Tibial nerve (tissue), 4 donors: ENCODE measurements around the gene PDIA5. TPM values are rescaled to one million over a fixed set of nuclear protein-coding genes. Genes with fewer than 3 reads are reported as not detected.

Experiments
- DNase-seq, 2 donors: peaks; one replicate each; pipeline ENCODE4 v3.0.0-alpha.2; 2019; ENCODE audit warnings: low spot score in 2 of 2
- H3K27ac ChIP-seq, 4 donors: fragments of 200-600 bp; sonication (generic) in 3 of 4; one replicate each; pipeline ENCODE4 v1.5.1; 2017 to 2019; ENCODE audit warnings: mild to moderate bottlenecking in 1 of 4
- H3K27me3 ChIP-seq, 2 donors: fragments of 200-600 bp; sonication (generic) in 1 of 2; one replicate each; pipeline versions ENCODE4 v1.5.1 to v1.6.0; 2017 to 2019
- H3K36me3 ChIP-seq, 3 donors: fragments of 200-600 bp; sonication (generic); one replicate each; pipeline ENCODE4 v1.5.1; 2018 to 2019
- H3K4me1 ChIP-seq, 4 donors: fragments of 200-600 bp; sonication (generic) in 3 of 4; one replicate each; pipeline ENCODE4 v1.5.1; 2017 to 2019
- H3K4me3 ChIP-seq, 4 donors: fragments of 200-600 bp; sonication (generic) in 3 of 4; one replicate each; pipeline ENCODE4 v1.5.1; 2017 to 2019; ENCODE audit warnings: mild to moderate bottlenecking in 1 of 4, moderate library complexity in 1 of 4
- H3K9me3 ChIP-seq, 4 donors: fragments of 200-600 bp; sonication (generic) in 3 of 4; one replicate each; pipeline ENCODE4 v1.5.1; 2017 to 2019
- EP300 ChIP-seq, 2 donors: sonication (generic); formaldehyde crosslinking; IDR thresholded peaks; one replicate each; pipeline ENCODE4 v1.6.1; 2017; ENCODE audit warnings: antibody characterized with exemption in 2 of 2, mild to moderate bottlenecking in 1 of 2
- POLR2A ChIP-seq, 2 donors: fragments of 450-650 bp; IDR thresholded peaks; one replicate each; pipeline ENCODE4 v1.6.1; 2017; ENCODE audit warnings: antibody characterized with exemption in 2 of 2, mild to moderate bottlenecking in 2 of 2, moderate library complexity in 2 of 2
- WGBS, 2 donors: methylation state at CpG; one replicate each; pipeline ENCODE4 v1.1.5; 2018; 5-methylcytosine and 5-hydroxymethylcytosine counted together
- total RNA-seq, 4 donors: library from RNA; depleted of rRNA; stranded (reverse); fragments of >200 nt; gene quantifications; one replicate each; pipeline ENCODE4 v1.1.0, GENCODE V29; 2016
- TF ChIP-seq, protein P1 (sequence below), 5 experiments: fragments of 200-600 bp in 3 of 5; fragments of 450-650 bp in 2 of 5; sonication (generic) in 3 of 5; IDR thresholded peaks; one replicate each; pipeline ENCODE4 v1.5.1; 2016 to 2019; ENCODE audit warnings: antibody characterized with exemption in 5 of 5, mild to moderate bottlenecking in 3 of 5, moderate library complexity in 2 of 5

The PDIA5 gene
- total RNA-seq, 4 donors from 2014 or later, result 18.3 to 41.0 (median 20.3) TPM

DNA sequence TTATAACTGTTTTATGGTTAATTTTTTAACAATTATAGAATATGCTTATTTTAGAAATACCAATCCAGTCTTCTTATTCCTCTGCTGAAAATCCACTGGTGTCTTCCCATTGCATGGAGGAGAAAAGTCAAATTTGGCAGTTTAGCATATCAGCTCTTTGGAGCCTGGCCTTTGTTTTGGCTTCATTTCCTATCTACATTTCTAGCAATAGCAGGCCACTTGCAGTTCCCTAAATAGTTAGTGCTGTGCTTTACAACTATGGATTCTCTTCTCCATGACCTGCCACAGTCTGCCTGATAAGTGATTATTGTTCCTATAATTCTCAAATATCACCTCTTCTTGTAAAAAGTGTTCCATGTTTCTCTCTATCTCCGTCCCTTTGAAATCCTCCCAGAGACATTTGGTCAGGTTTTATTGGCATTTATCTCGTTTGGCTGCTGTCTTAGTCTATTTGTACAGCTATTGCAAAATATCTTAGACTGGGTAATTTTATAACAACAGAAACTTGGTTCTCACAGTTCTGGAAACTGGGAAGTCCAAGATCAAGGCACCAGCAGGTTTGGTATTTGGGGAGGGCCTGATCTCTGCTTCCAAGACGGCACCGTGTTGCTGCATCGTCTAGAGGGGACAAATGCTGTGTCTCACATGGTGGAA is 126.8 kb downstream of the PDIA5 start:
- Histone ChIP-seq H3K4me3 (no peak overlapping the region), H3K4me1 (no peaks in the 10 kb centered on the region), H3K9me3 (no peaks in the 10 kb centered on the region), H3K36me3 (no peaks in the 10 kb centered on the region), H3K27me3 (no peaks in the 10 kb centered on the region), H3K27ac (no peak overlapping the region)
- 72 to 73% methylated on average over 5 of the region's 5 CpGs for WGBS, 2 donors
- no peak for DNase-seq
- no peak for TF ChIP-seq EP300 (IDR thresholded peaks at IDR 0.05)
- TF ChIP-seq, protein P1, sequence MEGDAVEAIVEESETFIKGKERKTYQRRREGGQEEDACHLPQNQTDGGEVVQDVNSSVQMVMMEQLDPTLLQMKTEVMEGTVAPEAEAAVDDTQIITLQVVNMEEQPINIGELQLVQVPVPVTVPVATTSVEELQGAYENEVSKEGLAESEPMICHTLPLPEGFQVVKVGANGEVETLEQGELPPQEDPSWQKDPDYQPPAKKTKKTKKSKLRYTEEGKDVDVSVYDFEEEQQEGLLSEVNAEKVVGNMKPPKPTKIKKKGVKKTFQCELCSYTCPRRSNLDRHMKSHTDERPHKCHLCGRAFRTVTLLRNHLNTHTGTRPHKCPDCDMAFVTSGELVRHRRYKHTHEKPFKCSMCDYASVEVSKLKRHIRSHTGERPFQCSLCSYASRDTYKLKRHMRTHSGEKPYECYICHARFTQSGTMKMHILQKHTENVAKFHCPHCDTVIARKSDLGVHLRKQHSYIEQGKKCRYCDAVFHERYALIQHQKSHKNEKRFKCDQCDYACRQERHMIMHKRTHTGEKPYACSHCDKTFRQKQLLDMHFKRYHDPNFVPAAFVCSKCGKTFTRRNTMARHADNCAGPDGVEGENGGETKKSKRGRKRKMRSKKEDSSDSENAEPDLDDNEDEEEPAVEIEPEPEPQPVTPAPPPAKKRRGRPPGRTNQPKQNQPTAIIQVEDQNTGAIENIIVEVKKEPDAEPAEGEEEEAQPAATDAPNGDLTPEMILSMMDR (IDR thresholded peaks at IDR 0.05), result no peak

- WGBS, 2 donors, result 20 to 33% methylated on average over 10 of the region's 10 CpGs
- TF ChIP-seq POLR2A (IDR thresholded peaks at IDR 0.05), result no peak
- TF ChIP-seq, protein P1 (IDR thresholded peaks at IDR 0.05), result peak in 2 of 5 experiments; percentile 11 to 19
- no peak for TF ChIP-seq EP300 (IDR thresholded peaks at IDR 0.05)
- Histone ChIP-seq H3K27ac (no peak overlapping the region), H3K4me1 (no peaks in the 10 kb centered on the region), H3K27me3 (no peaks in the 10 kb centered on the region), H3K4me3 (no peak overlapping the region), H3K36me3 (no peaks in the 10 kb centered on the region), H3K9me3 (no peaks in the 10 kb centered on the region)
- DNase-seq, result no peak
Measured at GRCh38 chr3:123194552-123194951, 127.7 kb downstream of the PDIA5 start.

DNA sequence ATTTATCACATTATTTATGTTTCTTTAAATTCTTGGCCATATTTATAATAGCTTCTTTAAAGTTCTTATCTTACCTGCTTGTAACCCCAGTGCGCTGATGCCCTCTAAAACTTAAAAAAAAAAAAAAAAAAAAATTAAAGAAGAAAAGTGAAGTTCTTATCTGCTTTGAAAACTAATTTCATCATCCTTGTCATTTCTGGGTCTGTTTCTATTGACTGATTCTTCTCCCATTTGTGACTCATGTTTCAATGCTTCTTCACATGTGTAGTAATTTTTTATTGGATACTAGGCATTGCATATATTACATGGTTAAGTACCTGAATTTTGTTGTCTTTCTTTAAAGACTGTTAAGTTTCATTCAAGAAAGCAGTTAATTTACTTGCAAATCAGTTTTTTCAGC is 131.5 kb downstream of the PDIA5 start:
- no peaks in the 10 kb centered on the region for H3K9me3 ChIP-seq
- H3K27ac ChIP-seq, result no peak overlapping the region
- H3K27me3 ChIP-seq, result no peaks in the 10 kb centered on the region
- no peak for DNase-seq
- H3K4me1 ChIP-seq, result peaks cover 0 to 19% (median 7%) of the 10 kb centered on the region in 4 donors
- H3K36me3 ChIP-seq, result no peaks in the 10 kb centered on the region
- WGBS, 2 donors, result 93 to 94% methylated on average over 1 of the region's 1 CpG
- no peak for TF ChIP-seq EP300 (IDR thresholded peaks at IDR 0.05)
- TF ChIP-seq, protein P1 (IDR thresholded peaks at IDR 0.05), result no peak
- TF ChIP-seq POLR2A (IDR thresholded peaks at IDR 0.05), result no peak
- no peak overlapping the region for H3K4me3 ChIP-seq

GRCh38 chr3:123201223-123201556 is 134.4 kb downstream of the PDIA5 start:
- 2 to 3% methylated on average over 6 of the region's 6 CpGs for WGBS, 2 donors
- H3K4me1 ChIP-seq, result peaks cover 0 to 22% (median 7%) of the 10 kb centered on the region in 4 donors
- H3K4me3 ChIP-seq, result peak overlapping the region; percentile 72 to 87 (median 84)
- no peak for DNase-seq
- TF ChIP-seq POLR2A (IDR thresholded peaks at IDR 0.05) (no peak), EP300 (IDR thresholded peaks at IDR 0.05) (no peak)
- TF ChIP-seq, protein P1 (IDR thresholded peaks at IDR 0.05), result no peak
- peak overlapping the region in 3 of 4 donors; percentile 89 to 95 (median 93) for H3K27ac ChIP-seq
- no peaks in the 10 kb centered on the region for H3K27me3 ChIP-seq
- no peaks in the 10 kb centered on the region for H3K36me3 ChIP-seq
- H3K9me3 ChIP-seq, result no peaks in the 10 kb centered on the region

GRCh38 chr3:123201557-123202427 is 135.0 kb downstream of the PDIA5 start, which contains the start of gene SEC22A:
SEC22A (plus strand) TSS chr3:123201943; CDS start chr3:123209218, 7,275 bp downstream.
- peaks cover 0 to 22% (median 7%) of the 10 kb centered on the region in 4 donors for H3K4me1 ChIP-seq
- TF ChIP-seq POLR2A (IDR thresholded peaks at IDR 0.05), result peak; percentile 25 to 78
- peak; percentile 26 to 92 for TF ChIP-seq EP300 (IDR thresholded peaks at IDR 0.05)
- TF ChIP-seq, protein P1 (IDR thresholded peaks at IDR 0.05), result no peak
- no peaks in the 10 kb centered on the region for H3K36me3 ChIP-seq
- no peaks in the 10 kb centered on the region for H3K27me3 ChIP-seq
- peak within 1 kb of the TSS; percentile 72 to 87 (median 84) for H3K4me3 ChIP-seq
- H3K9me3 ChIP-seq, result no peaks in the 10 kb centered on the region
- 1% methylated on average over 45 to 60 of the region's 60 CpGs for WGBS, 2 donors
- peak within 1 kb of the TSS; percentile 69 to 95 (median 91) for H3K27ac ChIP-seq
- peak; percentile 73 to 81 for DNase-seq
